GM19324 (cell line): ENCODE data around the gene HINT1.
"Not testable (repeated sequence)": the region's sequence is repeated elsewhere in the genome, so short reads cannot be mapped to it uniquely, and the experiment has no call there.

Source experiments
- ATAC-seq: cut with Tn5 transposase; IDR thresholded peaks from one replicate; pipeline ENCODE4 v1.9.1; 2021; ENCODE audit warnings: mild to moderate bottlenecking, moderate library complexity; ENCODE audit not compliant: unreplicated experiment, low FRiP score

Gene HINT1

DNA sequence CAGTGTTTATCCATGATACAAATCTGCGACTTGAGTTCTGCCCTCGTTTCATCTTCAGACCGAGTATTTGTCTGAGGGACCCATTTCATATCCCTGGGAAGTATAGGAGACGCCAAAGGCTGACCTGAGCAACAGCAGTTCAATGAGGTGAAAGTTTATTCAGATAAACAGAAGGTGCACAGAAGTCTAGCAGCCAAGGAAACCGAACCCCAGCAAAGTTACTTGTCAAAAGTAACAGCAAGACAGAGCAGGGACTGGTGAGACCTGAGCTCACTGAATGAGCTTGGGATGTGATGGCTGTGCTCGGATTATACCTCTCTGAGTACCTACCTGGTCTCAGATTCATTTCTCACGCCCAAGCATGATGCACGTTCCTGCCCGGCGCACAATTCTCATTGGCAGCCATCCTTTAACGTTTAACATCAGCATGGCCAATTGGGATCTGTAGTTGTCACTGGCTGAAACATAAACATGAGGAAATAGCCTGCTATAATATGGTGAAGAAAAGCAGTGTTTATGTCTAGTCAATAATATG lies 6.3 kb upstream of the HINT1 start:
- ATAC-seq, result no peak

DNA sequence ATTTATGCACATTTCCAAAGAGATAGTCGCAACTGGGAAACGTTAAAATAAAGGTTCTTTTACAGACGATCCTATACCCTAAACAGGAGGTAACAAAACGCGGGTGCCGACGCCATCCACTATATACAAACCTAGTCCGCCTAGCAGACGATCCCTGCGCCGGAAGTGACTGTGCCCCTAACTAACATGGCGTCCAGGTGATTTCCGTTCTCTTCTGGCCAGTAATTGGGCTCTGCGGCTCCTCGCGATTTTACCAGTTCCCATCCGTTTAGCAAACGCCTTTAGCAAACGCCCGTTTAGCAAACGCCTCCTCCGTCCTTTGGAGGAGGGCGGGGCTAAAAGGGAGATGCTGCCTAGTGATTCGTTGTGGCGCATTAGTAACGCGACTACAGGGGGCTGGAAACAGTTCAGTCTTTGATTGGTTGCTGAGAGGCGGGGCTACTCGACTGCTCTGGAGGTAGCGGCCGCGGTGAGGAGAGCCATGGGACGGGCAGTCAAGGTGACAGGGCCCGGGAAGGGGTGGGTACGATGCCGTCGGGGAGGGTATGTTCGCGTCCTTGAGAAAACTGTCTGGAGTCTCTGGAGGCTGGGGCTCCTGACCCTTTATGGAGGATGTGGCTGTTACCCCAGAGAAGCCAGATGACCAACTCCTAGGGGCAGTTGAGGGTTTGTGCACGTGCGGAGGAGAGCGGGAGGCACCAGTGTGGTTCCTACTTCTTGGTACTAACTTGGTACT lies 5.7 kb upstream of the HINT1 start, which contains the start of gene LYRM7:
TSS of gene LYRM7 (plus strand) at position 405 of the 736 bp plus-strand sequence. CDS start at position 482, 77 bp downstream.
- ATAC-seq, result peak; percentile 99

- no peak for ATAC-seq
Observed at GRCh38 chr5:131169810-131170539, 4.9 kb upstream of the HINT1 start.

DNA sequence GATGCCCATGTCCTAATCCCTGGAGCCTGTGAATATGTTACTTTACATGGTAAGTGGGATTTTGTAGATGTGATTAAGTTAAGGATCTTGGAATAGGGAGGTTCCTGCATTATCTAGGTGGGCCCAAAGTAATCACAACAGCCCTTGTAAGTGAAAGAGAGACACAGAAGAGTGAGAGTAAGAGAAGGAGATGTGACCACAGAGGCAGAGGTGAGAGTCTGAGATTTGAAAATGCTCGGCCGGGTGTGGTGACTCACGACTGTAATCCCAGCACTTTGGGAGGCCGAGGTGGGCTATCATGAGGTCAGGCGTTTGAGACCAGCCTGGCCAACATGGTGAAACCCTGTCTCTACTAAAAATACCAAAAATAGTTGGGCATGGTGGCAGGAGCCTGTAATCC lies 2.6 kb upstream of the HINT1 start:
- no peak for ATAC-seq

- ATAC-seq, result peak; percentile 85
Observed at GRCh38 chr5:131164191-131165118, 601 bp downstream of the HINT1 start.

DNA sequence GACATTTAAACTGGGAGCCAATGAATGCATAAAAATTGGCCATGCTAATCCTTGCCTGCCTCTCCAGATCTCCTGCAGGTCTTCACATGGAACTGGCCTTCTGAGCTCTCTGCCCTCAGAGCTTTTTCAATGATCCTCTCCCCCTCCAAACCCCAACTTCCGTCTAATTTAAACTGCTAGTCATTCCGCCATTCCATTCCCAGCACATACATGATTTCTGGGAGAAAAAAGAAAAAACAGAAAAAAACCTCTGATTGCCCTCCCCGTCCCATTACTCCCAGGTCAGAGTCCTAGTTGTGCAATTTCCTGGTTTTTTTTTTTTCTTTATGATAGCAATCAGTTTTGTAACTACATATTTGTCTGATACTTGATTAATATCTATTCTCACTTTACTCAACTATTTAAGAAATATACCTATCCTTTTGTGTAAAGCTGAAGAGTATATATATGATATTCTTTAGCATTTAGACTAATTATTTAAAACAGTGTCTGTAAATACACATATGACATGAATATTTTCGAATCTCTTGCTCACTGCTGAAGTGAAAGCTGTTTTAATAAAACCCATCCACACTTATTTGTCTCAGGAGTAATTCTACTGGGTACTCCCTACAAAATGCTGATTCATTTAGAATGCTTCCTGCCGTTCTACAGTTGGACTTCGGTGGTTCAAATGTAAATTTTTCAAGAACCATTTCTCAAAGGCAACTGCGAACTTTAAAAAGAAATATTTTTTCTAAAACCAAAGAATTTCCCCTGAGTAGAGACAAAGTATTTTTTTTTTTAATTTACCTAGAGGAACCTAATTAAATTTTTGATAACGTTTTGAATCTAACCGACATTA lies 1.6 kb downstream of the HINT1 start:
- ATAC-seq, result no peak

DNA sequence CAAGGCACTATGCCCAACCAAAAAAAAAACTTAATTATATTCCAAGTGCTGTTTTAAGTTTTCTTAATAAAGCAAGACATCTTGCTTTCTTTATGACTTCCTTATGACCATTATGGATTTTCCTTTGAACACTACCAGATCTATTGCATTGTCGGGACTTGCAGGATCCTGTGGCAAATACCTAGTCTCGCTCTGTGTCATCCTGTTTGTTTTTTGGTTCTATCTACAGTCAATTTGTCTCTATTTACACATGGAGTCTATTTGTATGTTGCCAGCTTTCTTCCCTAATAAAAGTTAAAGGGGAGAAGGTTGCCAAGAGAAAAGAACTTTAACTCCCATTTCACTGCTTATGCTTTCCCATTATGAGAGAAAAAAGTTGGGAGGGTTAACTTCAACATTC lies 4.9 kb downstream of the HINT1 start:
- no peak for ATAC-seq

GRCh38 chr5:131156957-131157356 lies 8.1 kb downstream of the HINT1 start:
- no peak for ATAC-seq

DNA sequence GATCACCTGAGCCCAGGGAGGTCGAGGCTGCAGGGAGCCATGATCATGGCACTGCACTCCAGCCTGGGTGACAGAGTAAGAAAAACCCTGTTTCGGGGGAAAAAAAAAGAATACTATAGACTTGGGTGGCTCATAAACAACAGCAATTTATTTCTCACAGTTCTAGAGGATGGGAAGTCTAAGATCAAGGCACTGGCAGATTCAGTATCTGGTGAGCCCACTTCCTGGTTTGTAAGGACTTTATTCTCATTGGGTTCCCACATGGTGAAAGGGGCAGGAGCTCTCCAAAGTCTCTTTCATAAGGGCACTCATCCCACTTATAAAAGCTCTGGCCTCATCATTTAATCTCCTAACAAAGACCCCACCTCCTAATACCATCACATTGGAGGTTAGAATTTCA lies 8.7 kb downstream of the HINT1 start:
- no peak for ATAC-seq

- no peak for ATAC-seq
Observed at GRCh38 chr5:131151216-131151615, 13.8 kb downstream of the HINT1 start.

DNA sequence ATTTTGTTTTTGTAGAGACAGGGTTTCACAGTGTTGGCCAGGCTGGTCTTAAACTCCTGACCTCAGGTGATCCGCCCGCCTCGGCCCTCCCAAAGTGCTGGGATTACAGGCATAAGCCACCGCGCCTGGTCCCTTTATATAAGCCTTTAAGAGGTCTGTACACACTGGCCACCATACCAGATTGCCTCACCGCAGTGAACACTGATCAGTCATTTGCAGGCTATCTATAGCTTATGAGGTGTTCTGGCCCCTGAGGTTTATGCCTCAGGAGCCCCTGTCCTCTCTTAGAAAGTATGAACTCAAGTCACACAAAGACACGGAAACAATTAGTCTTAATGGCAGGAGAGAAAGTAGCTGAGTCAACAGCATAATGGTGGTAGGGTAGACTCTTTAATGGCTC lies 14.6 kb downstream of the HINT1 start:
- ATAC-seq, result no peak

DNA sequence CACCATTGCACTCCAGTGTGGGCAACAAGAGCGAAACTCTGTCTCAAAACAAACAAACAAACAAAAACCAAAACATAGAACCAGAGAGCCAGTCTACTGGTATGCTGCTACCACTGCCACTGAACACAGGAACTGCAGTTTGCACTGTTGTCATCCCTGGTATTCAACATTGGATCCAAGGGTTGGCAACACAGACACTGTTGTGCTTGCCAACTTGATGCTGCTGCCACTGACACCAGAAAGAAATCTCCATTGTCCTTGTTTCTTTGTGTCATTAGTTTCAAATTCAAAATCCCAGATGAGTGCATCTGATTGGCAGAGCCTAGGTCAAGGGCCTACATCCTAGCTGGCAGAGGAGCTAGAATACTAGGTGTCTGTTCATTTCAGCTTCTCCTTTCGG lies 16.2 kb downstream of the HINT1 start:
- ATAC-seq, result no peak

GRCh38 chr5:131147258-131147657 lies 17.8 kb downstream of the HINT1 start:
- ATAC-seq, result no peak

- ATAC-seq, result peak; percentile 56
Observed at GRCh38 chr5:131142970-131143617, 22.0 kb downstream of the HINT1 start.

DNA sequence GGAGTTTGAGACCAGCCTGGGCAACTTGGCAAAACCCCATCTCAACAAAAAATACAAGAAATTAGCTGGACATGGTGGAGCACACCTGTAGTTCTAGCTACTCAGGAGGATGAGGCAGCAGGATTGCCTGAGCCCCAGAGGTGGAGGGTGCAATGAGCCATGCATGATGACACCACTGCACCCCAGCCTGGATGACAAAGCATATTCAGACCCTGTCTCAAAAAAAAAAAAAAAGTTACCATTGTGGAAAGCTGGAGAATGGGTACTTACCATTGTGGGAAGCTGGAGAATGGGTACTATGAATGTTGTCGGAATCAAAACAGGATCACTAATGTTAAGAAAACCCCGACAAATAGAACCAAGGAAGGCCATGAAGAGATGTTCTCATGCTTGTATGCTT lies 25.7 kb downstream of the HINT1 start:
- no peak for ATAC-seq

GRCh38 chr5:131138406-131138805 lies 26.6 kb downstream of the HINT1 start:
- not testable (repeated sequence) for ATAC-seq

DNA sequence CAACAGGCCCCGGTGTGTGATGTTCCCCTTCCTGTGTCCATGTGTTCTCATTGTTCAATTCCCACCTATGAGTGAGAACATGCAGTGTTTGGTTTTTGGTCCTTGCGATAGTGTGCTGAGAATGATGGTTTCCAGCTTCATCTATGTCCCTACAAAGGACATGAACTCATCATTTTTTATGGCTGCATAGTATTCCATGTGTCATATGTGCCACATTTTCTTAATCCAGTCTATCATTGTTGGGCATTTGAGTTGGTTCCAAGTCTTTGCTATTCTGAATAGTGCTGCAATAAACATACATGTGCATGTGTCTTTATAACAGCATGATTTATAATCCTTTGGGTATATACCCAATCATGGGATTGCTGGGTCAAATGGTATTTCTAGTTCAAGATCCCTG lies 32.0 kb downstream of the HINT1 start:
- ATAC-seq, result not testable (repeated sequence)

GRCh38 chr5:131129306-131129705 lies 35.8 kb downstream of the HINT1 start:
- no peak for ATAC-seq

- ATAC-seq, result not testable (repeated sequence)
Observed at GRCh38 chr5:131127244-131127643, 37.8 kb downstream of the HINT1 start.
